Body of pancreas (tissue), 4 donors: ENCODE data around the gene RPRD1B. TPM values are rescaled to one million over a fixed set of nuclear protein-coding genes. Genes with fewer than 3 reads are reported as not detected.

Experiments used
- ATAC-seq: fragments of 150-250 bp; one replicate; pipeline ENCODE4 v1.9.1; 2016
- DNase-seq, 4 donors: peaks; one replicate each; pipeline ENCODE4 v3.0.0-alpha.2; 2019
- H3K27ac ChIP-seq, 4 donors: fragments of 200-600 bp; sonication (generic); 1 replicate in 3 of 4; 2 replicates in 1 of 4; pipeline versions ENCODE4 v1.5.1 to v1.6.1; 2016 to 2019; ENCODE audit warnings: mild to moderate bottlenecking in 1 of 4, mixed read lengths in 1 of 4, moderate library complexity in 1 of 4
- H3K27me3 ChIP-seq, 2 donors: fragments of 200-600 bp; sonication (generic); one replicate each; pipeline ENCODE4 v1.6.0; 2016; ENCODE audit warnings: mild to moderate bottlenecking in 1 of 2
- H3K36me3 ChIP-seq, 2 donors: fragments of 200-600 bp; sonication (generic); replicated peaks in 1 of 2; 2 replicates each; pipeline ENCODE4 v1.5.1; 2016; ENCODE audit warnings: low read depth in 2 of 2; ENCODE audit not compliant: insufficient read depth in 1 of 2
- H3K4me1 ChIP-seq: fragments of 200-600 bp; sonication (generic); one replicate; pipeline ENCODE4 v1.6.0; 2016
- H3K4me3 ChIP-seq, 2 donors: fragments of 200-600 bp; sonication (generic); 1 replicate in 1 of 2; 2 replicates in 1 of 2; pipeline ENCODE4 v1.5.1; 2016 to 2019
- H3K9me3 ChIP-seq, 3 donors: fragments of 200-600 bp; sonication (generic); 1 replicate in 2 of 3; 2 replicates in 1 of 3; pipeline ENCODE4 v1.5.1; 2016
- POLR2A ChIP-seq, 3 donors: fragments of 450-650 bp; IDR thresholded peaks; one replicate each; pipeline ENCODE4 v1.6.1; 2016; ENCODE audit warnings: antibody characterized with exemption in 3 of 3, mild to moderate bottlenecking in 2 of 3
- WGBS, 2 donors: methylation state at CpG; one replicate each; pipeline ENCODE4 v1.1.5; 2017; 5-methylcytosine and 5-hydroxymethylcytosine counted together
- intact Hi-C: fragments of 100-400 bp; cut with DNase I; formaldehyde crosslinking; loops from one replicate; pipeline ENCODE4 v1.15.1; 2023
- total RNA-seq, 2 donors: library from RNA; depleted of rRNA; stranded (reverse); fragments of >200 nt; gene quantifications; one replicate each; pipeline ENCODE4 v1.1.0, GENCODE V29; 2016
- TF ChIP-seq, protein P1 (sequence below), 7 experiments: fragments of 450-650 bp in 4 of 7; fragments of 200-600 bp in 3 of 7; sonication (generic) in 3 of 7; IDR thresholded peaks; one replicate each; pipeline ENCODE4 v1.5.1; 2016 to 2019; ENCODE audit warnings: antibody characterized with exemption in 7 of 7

The RPRD1B gene
- total RNA-seq, 2 donors from 2014 or later = 8.8 to 12.5 TPM

DNA sequence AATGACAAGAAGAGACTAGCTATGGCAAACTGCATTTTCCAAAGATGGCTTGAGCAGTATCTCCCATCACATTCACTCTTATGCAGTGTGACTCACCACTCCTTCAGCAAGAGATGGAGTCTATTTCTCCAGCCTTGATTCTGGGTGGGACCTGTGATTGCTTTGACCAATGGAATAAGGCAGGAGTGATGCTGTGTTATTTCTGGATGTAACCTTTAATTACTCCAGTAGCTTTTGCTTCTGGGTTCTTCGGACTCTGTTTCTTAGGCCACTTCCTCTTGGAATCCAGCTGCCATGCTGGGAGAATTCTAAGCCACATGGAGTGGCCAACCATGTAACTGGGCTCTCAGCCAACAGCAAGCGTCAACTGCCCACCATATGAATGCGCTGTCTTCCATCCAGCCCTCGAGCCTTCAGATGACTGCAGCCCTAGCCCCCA, 80.8 kb downstream of the RPRD1B start:
- Histone ChIP-seq H3K36me3 (no peaks in the 10 kb centered on the region), H3K27me3 (no peaks in the 10 kb centered on the region), H3K27ac (no peak overlapping the region), H3K9me3 (no peaks in the 10 kb centered on the region), H3K4me1 (peaks cover 10% of the 10 kb centered on the region), H3K4me3 (no peak overlapping the region)
- DNase-seq (no peak), ATAC-seq (no peak)
- intact Hi-C loops = no loop called here
- 91 to 93% methylated on average over 4 of the region's 4 CpGs for WGBS, 2 donors
- TF ChIP-seq POLR2A (IDR thresholded peaks at IDR 0.05) = no peak
- TF ChIP-seq, protein P1, sequence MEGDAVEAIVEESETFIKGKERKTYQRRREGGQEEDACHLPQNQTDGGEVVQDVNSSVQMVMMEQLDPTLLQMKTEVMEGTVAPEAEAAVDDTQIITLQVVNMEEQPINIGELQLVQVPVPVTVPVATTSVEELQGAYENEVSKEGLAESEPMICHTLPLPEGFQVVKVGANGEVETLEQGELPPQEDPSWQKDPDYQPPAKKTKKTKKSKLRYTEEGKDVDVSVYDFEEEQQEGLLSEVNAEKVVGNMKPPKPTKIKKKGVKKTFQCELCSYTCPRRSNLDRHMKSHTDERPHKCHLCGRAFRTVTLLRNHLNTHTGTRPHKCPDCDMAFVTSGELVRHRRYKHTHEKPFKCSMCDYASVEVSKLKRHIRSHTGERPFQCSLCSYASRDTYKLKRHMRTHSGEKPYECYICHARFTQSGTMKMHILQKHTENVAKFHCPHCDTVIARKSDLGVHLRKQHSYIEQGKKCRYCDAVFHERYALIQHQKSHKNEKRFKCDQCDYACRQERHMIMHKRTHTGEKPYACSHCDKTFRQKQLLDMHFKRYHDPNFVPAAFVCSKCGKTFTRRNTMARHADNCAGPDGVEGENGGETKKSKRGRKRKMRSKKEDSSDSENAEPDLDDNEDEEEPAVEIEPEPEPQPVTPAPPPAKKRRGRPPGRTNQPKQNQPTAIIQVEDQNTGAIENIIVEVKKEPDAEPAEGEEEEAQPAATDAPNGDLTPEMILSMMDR (IDR thresholded peaks at IDR 0.05) = no peak

DNA sequence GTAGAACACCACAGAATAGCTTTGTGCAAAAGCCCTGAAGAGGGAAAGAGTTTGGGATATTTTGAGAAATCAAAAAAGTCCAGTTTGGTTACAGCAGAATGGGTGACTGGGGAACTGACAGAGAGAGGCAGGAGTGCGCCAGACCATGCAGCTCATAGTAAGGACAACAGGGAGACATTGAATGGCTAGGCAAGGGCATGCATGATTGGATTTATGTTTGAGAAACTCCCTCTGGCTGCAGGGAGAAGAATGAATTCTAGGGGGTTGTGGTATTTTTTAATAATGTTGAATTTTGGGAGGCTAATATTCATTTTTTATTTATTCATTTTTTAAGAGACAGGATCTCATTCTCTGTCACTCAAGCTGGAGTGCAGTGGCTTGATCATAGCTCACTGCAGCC, 81.7 kb downstream of the RPRD1B start:
- TF ChIP-seq, protein P1 (IDR thresholded peaks at IDR 0.05) = no peak
- no peak for TF ChIP-seq POLR2A (IDR thresholded peaks at IDR 0.05)
- DNase-seq (no peak), ATAC-seq (no peak)
- H3K9me3 ChIP-seq = no peaks in the 10 kb centered on the region
- WGBS, 2 donors = 96 to 100% methylated on average over 1 of the region's 1 CpG
- no peak overlapping the region for H3K4me3 ChIP-seq
- peaks cover 5% of the 10 kb centered on the region for H3K4me1 ChIP-seq
- no peak overlapping the region for H3K27ac ChIP-seq
- no peaks in the 10 kb centered on the region for H3K36me3 ChIP-seq
- H3K27me3 ChIP-seq = no peaks in the 10 kb centered on the region
- intact Hi-C loops = no loop called here

DNA sequence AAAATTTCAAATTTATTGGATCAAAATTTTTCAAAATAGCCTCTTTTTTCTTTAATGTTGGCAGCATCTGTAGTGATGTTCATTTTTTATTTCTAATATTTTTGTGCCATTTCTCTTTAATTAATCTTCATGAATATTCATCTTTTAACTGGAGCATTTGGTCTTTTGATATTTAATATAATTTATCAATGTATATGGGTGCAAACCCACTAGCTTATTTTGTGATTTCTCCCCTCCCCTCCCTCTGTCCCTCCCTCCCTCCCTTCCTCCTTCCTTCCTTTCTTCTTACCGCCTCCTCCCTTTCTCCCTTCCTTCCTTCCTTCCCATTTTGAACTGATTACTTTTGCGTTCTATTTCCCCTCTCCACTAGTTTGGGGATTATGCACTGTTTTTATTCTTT, 82.3 kb downstream of the RPRD1B start:
- no peaks in the 10 kb centered on the region for H3K27me3 ChIP-seq
- H3K27ac ChIP-seq = no peak overlapping the region
- H3K36me3 ChIP-seq = no peaks in the 10 kb centered on the region
- WGBS, 2 donors = 89 to 91% methylated on average over 1 to 2 of the region's 2 CpGs
- ATAC-seq = no peak
- H3K9me3 ChIP-seq = no peaks in the 10 kb centered on the region
- H3K4me1 ChIP-seq = no peaks in the 10 kb centered on the region
- TF ChIP-seq, protein P1 (IDR thresholded peaks at IDR 0.05) = no peak
- DNase-seq = no peak
- no peak overlapping the region for H3K4me3 ChIP-seq
- intact Hi-C loops = no loop called here

DNA sequence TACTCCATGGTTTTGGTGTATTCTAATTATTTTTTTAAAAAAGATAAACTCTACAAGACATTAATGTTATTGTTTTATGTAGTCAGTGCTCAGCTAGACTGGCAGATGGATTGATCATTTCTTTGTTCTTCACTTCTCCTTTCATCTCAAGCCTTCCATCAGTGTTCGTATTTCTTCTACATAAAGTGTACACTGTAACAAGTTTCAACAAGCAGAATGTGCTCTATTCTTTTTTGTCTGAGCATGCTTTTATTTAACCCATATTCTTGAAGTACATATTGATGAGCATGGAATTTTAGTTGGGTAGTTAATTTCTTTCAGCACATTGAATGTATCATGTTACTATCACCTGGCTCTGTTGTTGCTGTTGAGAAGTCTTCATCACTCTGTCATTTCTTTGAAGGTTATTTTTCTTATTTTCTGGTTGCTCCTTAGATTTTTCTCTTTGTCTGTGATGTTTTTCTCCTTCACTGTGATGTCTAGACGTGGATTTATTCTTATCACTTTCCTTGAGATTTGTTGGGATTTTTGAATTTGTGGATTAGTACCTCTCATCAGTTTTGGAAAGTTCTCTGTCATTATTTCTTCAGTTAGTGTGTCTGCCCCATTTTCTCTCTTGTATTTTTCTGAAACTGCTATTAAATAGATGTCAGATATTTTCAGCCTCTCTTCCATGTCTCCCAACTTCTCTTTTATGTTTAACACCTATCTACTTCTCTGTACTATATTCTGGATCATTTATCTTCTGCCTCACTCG, 83.0 kb downstream of the RPRD1B start:
- TF ChIP-seq, protein P1 (IDR thresholded peaks at IDR 0.05) = no peak
- TF ChIP-seq POLR2A (IDR thresholded peaks at IDR 0.05) = no peak
- no peak overlapping the region for H3K27ac ChIP-seq
- intact Hi-C loops = no loop called here
- WGBS, 2 donors = 47 to 65% methylated on average over 3 of the region's 3 CpGs
- no peaks in the 10 kb centered on the region for H3K9me3 ChIP-seq
- DNase-seq = no peak
- H3K27me3 ChIP-seq = no peaks in the 10 kb centered on the region
- H3K36me3 ChIP-seq = no peaks in the 10 kb centered on the region
- ATAC-seq = no peak
- H3K4me3 ChIP-seq = no peak overlapping the region
- no peaks in the 10 kb centered on the region for H3K4me1 ChIP-seq

DNA sequence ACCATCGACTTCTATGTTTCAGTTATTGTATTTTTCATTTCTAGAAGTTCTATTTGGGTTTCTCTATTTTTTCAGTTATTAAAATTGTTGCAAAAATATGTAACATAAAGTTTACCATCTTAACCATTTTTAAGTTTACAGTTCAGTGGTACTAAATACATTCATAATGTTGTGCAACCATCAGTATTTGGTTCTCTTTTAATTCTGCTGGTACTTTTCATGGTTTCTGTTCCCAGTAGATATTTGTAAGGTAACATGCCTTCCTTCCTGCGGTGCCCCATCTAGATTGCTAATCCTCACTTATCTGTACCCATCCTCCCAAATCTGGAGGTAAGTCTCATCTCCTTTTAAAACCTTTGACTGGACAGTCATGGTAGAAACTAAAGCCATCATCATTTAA, 83.7 kb downstream of the RPRD1B start:
- no peak overlapping the region for H3K4me3 ChIP-seq
- DNase-seq (no peak), ATAC-seq (no peak)
- TF ChIP-seq, protein P1 (IDR thresholded peaks at IDR 0.05) = no peak
- H3K27me3 ChIP-seq = no peaks in the 10 kb centered on the region
- no peak overlapping the region for H3K27ac ChIP-seq
- 82 to 95% methylated on average over 2 of the region's 2 CpGs for WGBS, 2 donors
- no peaks in the 10 kb centered on the region for H3K36me3 ChIP-seq
- no peaks in the 10 kb centered on the region for H3K4me1 ChIP-seq
- intact Hi-C loops = no loop called here
- H3K9me3 ChIP-seq = no peaks in the 10 kb centered on the region
